Neural cell (in vitro differentiated cells): Measurements from ENCODE around the gene MYO7B. TPM values are rescaled to one million over a fixed set of nuclear protein-coding genes. Genes with fewer than 3 reads are reported as not detected.

Experiments used
- H2AFZ ChIP-seq: fragments of 200-600, 300-800 bp; sonication (generic), shearing (Covaris generic); 2 replicates; pipeline ENCODE4 v1.6.0; 2014; ENCODE audit warnings: low read depth, mild to moderate bottlenecking, antibody characterized with exemption, low read length, moderate library complexity
- H3F3A ChIP-seq: fragments of 200-600 bp; shearing (Covaris generic); 2 replicates; pipeline ENCODE4 v1.6.1; 2016; ENCODE audit warnings: mild to moderate bottlenecking, moderate library complexity, mixed read lengths, antibody characterized with exemption, low read length; ENCODE audit not compliant: insufficient read depth, poor library complexity, severe bottlenecking
- H3K27ac ChIP-seq: fragments of 200-600, 300-800 bp; sonication (generic), shearing (Covaris generic); 2 replicates; pipeline ENCODE4 v1.5.1; 2014; ENCODE audit warnings: mild to moderate bottlenecking, low read length, moderate library complexity
- H3K27me3 ChIP-seq: fragments of 300-800, 200-600 bp; sonication (generic), shearing (Covaris generic); 2 replicates; pipeline ENCODE4 v1.6.0; 2014; ENCODE audit warnings: mild to moderate bottlenecking, low read depth, low read length, moderate library complexity; ENCODE audit not compliant: insufficient read depth
- H3K36me3 ChIP-seq: fragments of 300-800, 200-600 bp; sonication (generic), shearing (Covaris generic); 2 replicates; pipeline ENCODE4 v1.5.1; 2014; ENCODE audit warnings: mild to moderate bottlenecking, antibody characterized with exemption, low read length, moderate library complexity; ENCODE audit not compliant: insufficient read depth
- H3K4me2 ChIP-seq: fragments of 300-800, 200-600 bp; sonication (generic), shearing (Covaris generic); 2 replicates; pipeline ENCODE4 v1.6.0; 2014; ENCODE audit warnings: mild to moderate bottlenecking, low read length
- H3K4me3 ChIP-seq: fragments of 300-800, 200-600 bp; sonication (generic), shearing (Covaris generic); 2 replicates; pipeline ENCODE4 v1.5.1; 2014; ENCODE audit warnings: mild to moderate bottlenecking, low read length, moderate library complexity
- H3K79me2 ChIP-seq: fragments of 200-600 bp; shearing (Covaris generic); replicated peaks from 2 replicates; pipeline ENCODE4 v1.6.0; 2014; ENCODE audit warnings: mild to moderate bottlenecking, low read length, moderate library complexity; ENCODE audit not compliant: insufficient read depth
- H3K9ac ChIP-seq: fragments of 300-800, 200-600 bp; sonication (generic), shearing (Covaris generic); 2 replicates; pipeline ENCODE4 v1.6.1; 2016; ENCODE audit warnings: mild to moderate bottlenecking, low read length, mixed read lengths
- H3K9me2 ChIP-seq: fragments of 200-600 bp; shearing (Covaris generic); 2 replicates; pipeline ENCODE4 v1.6.1; 2016; ENCODE audit warnings: mild to moderate bottlenecking, low read length, mixed read lengths; ENCODE audit not compliant: insufficient read depth
- H3K9me3 ChIP-seq: fragments of 200-600, 300-800 bp; sonication (generic), shearing (Covaris generic); 2 replicates; pipeline ENCODE4 v1.6.1; 2016; ENCODE audit warnings: mild to moderate bottlenecking, mixed run types, low read length, moderate library complexity, mixed read lengths
- H4K20me1 ChIP-seq: fragments of 200-600 bp; shearing (Covaris generic); 2 replicates; pipeline ENCODE4 v1.6.1; 2016; ENCODE audit warnings: mild to moderate bottlenecking, mixed run types; ENCODE audit not compliant: insufficient read depth
- EP300 ChIP-seq: fragments of 450-650 bp; conservative IDR thresholded peaks from 2 replicates; pipeline ENCODE4 v1.6.1; 2014; ENCODE audit warnings: antibody characterized with exemption, mild to moderate bottlenecking, moderate library complexity; ENCODE audit not compliant: poor library complexity, severe bottlenecking
- EZH2 ChIP-seq: fragments of 200-600, 300-800 bp; shearing (Covaris generic), sonication (generic); IDR thresholded peaks from 2 replicates; pipeline ENCODE4 v1.6.1; 2014; ENCODE audit warnings: antibody characterized with exemption, low read length, borderline replicate concordance, mild to moderate bottlenecking; ENCODE audit not compliant: insufficient read depth, poor library complexity, severe bottlenecking
- MXI1 ChIP-seq: fragments of 450-650 bp; conservative IDR thresholded peaks from 2 replicates; pipeline ENCODE4 v1.6.1; 2014; ENCODE audit warnings: antibody characterized with exemption, mild to moderate bottlenecking; ENCODE audit not compliant: poor library complexity, severe bottlenecking
- POLR2AphosphoS5 ChIP-seq: IDR thresholded peaks from 2 replicates; pipeline ENCODE4 v1.6.1; 2012
- RAD21 ChIP-seq: fragments of 450-650 bp; conservative IDR thresholded peaks from 2 replicates; pipeline ENCODE4 v1.6.1; 2014; ENCODE audit warnings: antibody characterized with exemption, mild to moderate bottlenecking, moderate library complexity
- REST ChIP-seq: IDR thresholded peaks from 2 replicates; pipeline ENCODE4 v1.6.1; 2012; ENCODE audit warnings: borderline replicate concordance
- SMC3 ChIP-seq: fragments of 450-650 bp; conservative IDR thresholded peaks from 2 replicates; pipeline ENCODE4 v1.6.1; 2014; ENCODE audit warnings: antibody characterized with exemption, mild to moderate bottlenecking, moderate library complexity; ENCODE audit not compliant: poor library complexity
- TAF1 ChIP-seq: IDR thresholded peaks from 2 replicates; pipeline ENCODE4 v1.6.1; 2012; ENCODE audit warnings: low read depth
- polyA plus RNA-seq: library from polyadenylated mRNA; depleted of rRNA; stranded (reverse); fragments of >200 nt; gene quantifications from 2 replicates; pipeline ENCODE4 v1.2.3, GENCODE V29; 2014
- TF ChIP-seq, protein P1 (sequence below): fragments of 450-650 bp; IDR thresholded peaks from 2 replicates; pipeline ENCODE4 v1.5.1; 2014; ENCODE audit warnings: antibody characterized with exemption, mild to moderate bottlenecking, moderate library complexity; ENCODE audit not compliant: poor library complexity, severe bottlenecking

MYO7B gene
- polyA plus RNA-seq, 1 donor from 2014 or later = 0.16 TPM

GRCh38 chr2:127561371-127561770, 25.9 kb downstream of the MYO7B start:
- no peaks in the 10 kb centered on the region for H3K36me3 ChIP-seq
- H3K9me2 ChIP-seq = no peaks in the 10 kb centered on the region
- no peaks in the 10 kb centered on the region for H3F3A ChIP-seq
- H3K9me3 ChIP-seq = no peaks in the 10 kb centered on the region
- H3K27ac ChIP-seq = no peak overlapping the region
- H3K4me3 ChIP-seq = no peak overlapping the region
- TF ChIP-seq, protein P1, sequence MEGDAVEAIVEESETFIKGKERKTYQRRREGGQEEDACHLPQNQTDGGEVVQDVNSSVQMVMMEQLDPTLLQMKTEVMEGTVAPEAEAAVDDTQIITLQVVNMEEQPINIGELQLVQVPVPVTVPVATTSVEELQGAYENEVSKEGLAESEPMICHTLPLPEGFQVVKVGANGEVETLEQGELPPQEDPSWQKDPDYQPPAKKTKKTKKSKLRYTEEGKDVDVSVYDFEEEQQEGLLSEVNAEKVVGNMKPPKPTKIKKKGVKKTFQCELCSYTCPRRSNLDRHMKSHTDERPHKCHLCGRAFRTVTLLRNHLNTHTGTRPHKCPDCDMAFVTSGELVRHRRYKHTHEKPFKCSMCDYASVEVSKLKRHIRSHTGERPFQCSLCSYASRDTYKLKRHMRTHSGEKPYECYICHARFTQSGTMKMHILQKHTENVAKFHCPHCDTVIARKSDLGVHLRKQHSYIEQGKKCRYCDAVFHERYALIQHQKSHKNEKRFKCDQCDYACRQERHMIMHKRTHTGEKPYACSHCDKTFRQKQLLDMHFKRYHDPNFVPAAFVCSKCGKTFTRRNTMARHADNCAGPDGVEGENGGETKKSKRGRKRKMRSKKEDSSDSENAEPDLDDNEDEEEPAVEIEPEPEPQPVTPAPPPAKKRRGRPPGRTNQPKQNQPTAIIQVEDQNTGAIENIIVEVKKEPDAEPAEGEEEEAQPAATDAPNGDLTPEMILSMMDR = no peak
- TF ChIP-seq REST = no peak
- H3K9ac ChIP-seq = no peak overlapping the region
- no peak overlapping the region for H2AFZ ChIP-seq
- no peaks in the 10 kb centered on the region for H4K20me1 ChIP-seq
- H3K27me3 ChIP-seq = no peaks in the 10 kb centered on the region
- no peaks in the 10 kb centered on the region for H3K79me2 ChIP-seq
- H3K4me2 ChIP-seq = no peak overlapping the region

GRCh38 chr2:127562936-127563335, 27.5 kb downstream of the MYO7B start:
- H3K9ac ChIP-seq = no peak overlapping the region

More at GRCh38 chr2:127562936-127563335, 27.5 kb downstream of the MYO7B start:
- Histone ChIP-seq H2AFZ (no peak overlapping the region), H3K79me2 (no peaks in the 10 kb centered on the region), H3K9me2 (no peaks in the 10 kb centered on the region), H3K27me3 (no peaks in the 10 kb centered on the region), H3K36me3 (no peaks in the 10 kb centered on the region), H3F3A (no peaks in the 10 kb centered on the region), H3K4me3 (no peak overlapping the region), H3K4me2 (no peak overlapping the region), H3K9me3 (no peaks in the 10 kb centered on the region), H3K27ac (no peak overlapping the region), H4K20me1 (no peaks in the 10 kb centered on the region)
- TF ChIP-seq REST = no peak
- TF ChIP-seq, protein P1 = no peak
- no peak for TF ChIP-seq MXI1
- no peak for TF ChIP-seq RAD21
- TF ChIP-seq POLR2AphosphoS5 = no peak
- no peak for TF ChIP-seq SMC3
- TF ChIP-seq EP300 = no peak
- no peak for TF ChIP-seq TAF1
- TF ChIP-seq EZH2 = no peak
